HepG2 (cell line): ENCODE measurements around the gene CAGE1. TPM values are rescaled to one million over a fixed set of nuclear protein-coding genes. Genes with fewer than 3 reads are reported as not detected.

Source experiments
- BHLHE40 ChIP-seq: IDR thresholded peaks from 2 replicates; pipeline ENCODE4 v1.6.1; 2011; ENCODE audit warnings: low read length, improper control_type of control experiment
- CHCHD3 ChIP-seq: sonication (generic); formaldehyde crosslinking; IDR thresholded peaks from 2 replicates; pipeline ENCODE4 v1.8.0; 2022; ENCODE audit warnings: mild to moderate bottlenecking, missing genetic modification reagents, moderate library complexity
- DR1 ChIP-seq: sonication (generic); formaldehyde crosslinking; IDR thresholded peaks from 2 replicates; pipeline ENCODE4 v1.8.0; 2021; ENCODE audit warnings: mild to moderate bottlenecking, missing genetic modification reagents, inconsistent platforms
- ELF4 ChIP-seq: sonication (generic); formaldehyde crosslinking; IDR thresholded peaks from 2 replicates; pipeline ENCODE4 v1.5.0; 2020; ENCODE audit warnings: missing genetic modification reagents, mild to moderate bottlenecking, moderate library complexity, borderline replicate concordance
- ERF ChIP-seq: IDR thresholded peaks from 2 replicates; pipeline ENCODE4 v1.6.1; 2018; ENCODE audit warnings: missing biosample characterization, missing genetic modification reagents
- FOXA1 ChIP-seq, 2 experiments: fragments of 450-650 bp in 1 of 2; sonication (generic) in 1 of 2; formaldehyde crosslinking in 1 of 2; IDR thresholded peaks; 2 replicates each; pipeline versions ENCODE4 v1.4.0 to v1.6.1; 2016 to 2020; ENCODE audit warnings: missing genetic modification reagents in 1 of 2
- HDAC2 ChIP-seq: sonication (generic); formaldehyde crosslinking; IDR thresholded peaks from 2 replicates; pipeline ENCODE4 v1.4.0; 2020; ENCODE audit warnings: missing genetic modification reagents
- HES4 ChIP-seq: sonication (generic); formaldehyde crosslinking; IDR thresholded peaks from 2 replicates; pipeline ENCODE4 v1.9.0; 2021; ENCODE audit warnings: mild to moderate bottlenecking, missing genetic modification reagents, borderline replicate concordance
- KDM3A ChIP-seq: IDR thresholded peaks from 2 replicates; pipeline ENCODE4 v1.6.1; 2018; ENCODE audit warnings: low read depth, missing compliant biosample characterization
- KLF9 ChIP-seq: IDR thresholded peaks from 2 replicates; pipeline ENCODE4 v1.6.1; 2016; ENCODE audit warnings: low read depth
- NR1H2 ChIP-seq: sonication (generic); formaldehyde crosslinking; IDR thresholded peaks from 2 replicates; pipeline ENCODE4 v1.8.1; 2022; ENCODE audit warnings: low read depth, missing genetic modification reagents, borderline replicate concordance
- NR3C1 ChIP-seq: sonication (generic); formaldehyde crosslinking; IDR thresholded peaks from 2 replicates; pipeline ENCODE4 v1.4.0; 2020; ENCODE audit warnings: missing genetic modification reagents
- SKI ChIP-seq: fragments of 450-650 bp; IDR thresholded peaks from one replicate; pipeline ENCODE4 v1.6.1; 2018; ENCODE audit warnings: mild to moderate bottlenecking; ENCODE audit not compliant: partially characterized antibody
- SNRNP70 ChIP-seq: fragments of 200-400 bp; formaldehyde crosslinking; IDR thresholded peaks from 2 replicates; pipeline ENCODE4 v1.6.1; 2017; ENCODE audit warnings: mild to moderate bottlenecking, low read depth, low read length, moderate library complexity
- TAF15 ChIP-seq: fragments of 200-400 bp; formaldehyde crosslinking; IDR thresholded peaks from one replicate; pipeline ENCODE4 v1.6.1; 2018; ENCODE audit warnings: mild to moderate bottlenecking, low read depth, low read length; ENCODE audit not compliant: poor library complexity, severe bottlenecking
- THYN1 ChIP-seq: sonication (generic); formaldehyde crosslinking; IDR thresholded peaks from 2 replicates; pipeline ENCODE4 v1.8.1; 2023; ENCODE audit warnings: low read depth, mild to moderate bottlenecking, moderate library complexity, missing genetic modification reagents, borderline replicate concordance
- ZMYM4 ChIP-seq: sonication (generic); formaldehyde crosslinking; IDR thresholded peaks from 2 replicates; pipeline ENCODE4 v1.8.1; 2023; ENCODE audit warnings: mild to moderate bottlenecking, missing genetic modification reagents
- ZNF331 ChIP-seq: sonication (generic); formaldehyde crosslinking; IDR thresholded peaks from 2 replicates; pipeline ENCODE4 v1.4.0; 2020; ENCODE audit warnings: missing genetic modification reagents
- ZNF367 ChIP-seq: sonication (generic); formaldehyde crosslinking; IDR thresholded peaks from 2 replicates; pipeline ENCODE4 v1.4.0; 2020; ENCODE audit warnings: missing genetic modification reagents, borderline replicate concordance
- ZNF547 ChIP-seq: sonication (generic); formaldehyde crosslinking; IDR thresholded peaks from 2 replicates; pipeline ENCODE4 v1.5.1; 2020; ENCODE audit warnings: mild to moderate bottlenecking, missing genetic modification reagents
- ZNF816 ChIP-seq: sonication (generic); formaldehyde crosslinking; IDR thresholded peaks from 2 replicates; pipeline ENCODE4 v1.8.0; 2022; ENCODE audit warnings: missing genetic modification reagents, mild to moderate bottlenecking, borderline replicate concordance
- polyA plus RNA-seq, 8 experiments: library from polyadenylated mRNA; depleted of rRNA in 3 of 8; stranded (reverse) in 7 of 8; unstranded in 1 of 8; fragments of >200 nt; fragmentation: Illumina TruSeq in 4 of 8; extraction: Trizol in 4 of 8; gene quantifications; 2 replicates each; pipeline versions ENCODE4 v1.2.1 to v1.2.3, GENCODE V29; 2011 to 2016; ENCODE audit warnings: low read depth in 4 of 8, missing spikeins in 1 of 8, mixed read lengths in 1 of 8; ENCODE audit not compliant: insufficient read depth in 1 of 8
- total RNA-seq, 5 experiments: library from RNA; depleted of rRNA; stranded (reverse); fragments of >200 nt; fragmentation: Illumina TruSeq; extraction: Trizol; gene quantifications; 2 replicates each; pipeline ENCODE4 v1.2.3, GENCODE V29; 2016; ENCODE audit warnings: low read depth in 1 of 5
- TF ChIP-seq, protein P1 (sequence below): IDR thresholded peaks from 2 replicates; pipeline ENCODE4 v1.6.1; 2016; ENCODE audit warnings: low read depth, borderline replicate concordance
- TF ChIP-seq, protein P2 (sequence below): sonication (generic); formaldehyde crosslinking; IDR thresholded peaks from 2 replicates; pipeline ENCODE4 v1.9.0; 2022; ENCODE audit warnings: low read depth, missing genetic modification reagents
- TF ChIP-seq, protein P3 (sequence below): IDR thresholded peaks from 2 replicates; pipeline ENCODE4 v1.6.1; 2016
- TF ChIP-seq, protein P4 (sequence below): sonication (generic); formaldehyde crosslinking; IDR thresholded peaks from 2 replicates; pipeline ENCODE4 v1.8.1; 2023; ENCODE audit warnings: mild to moderate bottlenecking, moderate library complexity, missing genetic modification reagents

CAGE1 gene
- total and polyA plus RNA-seq, 2 of the 13 experiments (the other 11 are each of a cell fraction or from before 2014, with no cell fraction given): 0.03 to 0.15 TPM

DNA sequence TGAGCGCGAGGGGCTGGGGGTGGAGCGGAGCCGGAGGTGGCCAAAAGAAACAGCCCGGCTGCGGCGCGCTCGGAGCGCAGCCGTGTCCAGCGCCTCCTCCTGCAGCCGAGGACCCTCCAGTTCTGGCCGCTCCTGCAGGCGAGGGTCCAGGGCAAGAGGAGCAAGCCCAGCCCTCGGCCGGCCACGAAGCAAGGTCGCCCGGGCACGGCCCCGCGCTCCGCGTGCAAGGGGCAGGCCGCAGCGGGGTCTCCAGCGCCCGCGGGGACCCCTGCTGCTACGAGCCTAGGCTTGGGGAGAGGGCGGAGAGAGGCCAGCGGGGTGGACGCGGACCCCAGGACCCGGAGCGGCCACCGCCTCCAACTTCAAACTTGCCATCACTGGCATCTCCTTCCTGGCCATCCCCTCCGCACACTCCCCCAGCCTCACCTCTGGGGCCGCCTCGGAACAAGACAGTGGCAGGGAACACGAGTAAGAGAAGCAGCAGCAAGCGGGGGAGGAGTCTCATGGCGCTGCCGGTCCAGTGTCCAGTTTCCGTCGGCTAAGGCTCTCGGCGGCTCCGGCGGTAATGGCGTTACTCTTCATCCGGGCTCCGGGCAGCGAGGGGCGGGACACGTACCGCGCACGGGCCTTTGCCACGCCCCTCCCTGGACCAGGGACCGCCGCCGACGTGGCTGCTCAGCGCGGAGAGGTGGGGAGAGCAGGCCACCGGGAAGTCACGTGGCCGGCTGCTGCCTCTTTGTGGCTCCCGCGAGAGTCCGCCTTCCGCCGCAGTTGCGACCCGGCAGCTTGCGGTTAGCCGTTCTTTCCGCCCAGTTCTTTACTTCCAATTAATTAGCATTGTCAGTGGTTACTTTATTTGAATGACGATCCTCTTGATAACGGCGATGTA is 76.7 kb downstream of the CAGE1 start, which contains the start of gene SSR1 (continued):
- TF ChIP-seq HES4 (CRISPR knock-in tag) (peak; percentile 90), ZNF367 (CRISPR knock-in tag) (peak; percentile 90; the same call in 1 of the 2 replicates), TAF15 (no peak), NR1H2 (CRISPR knock-in tag) (peak; percentile 87; the same call in 1 of the 2 replicates), ZMYM4 (peak; percentile 98), ZNF816 (CRISPR knock-in tag) (0 out of 2 replicates have a peak, but pooled peaks have one; percentile 31), KLF9 (CRISPR knock-in tag) (peak; percentile 84; the same call in 1 of the 2 replicates), HDAC2 (CRISPR knock-in tag) (peak; percentile 73), BHLHE40 (peak; percentile 92), ERF (CRISPR knock-in tag) (peak; percentile 97), THYN1 (no peak), NR3C1 (CRISPR knock-in tag) (no peak), FOXA1 (IDR thresholded peaks at IDR 0.05) (no peak), FOXA1 (CRISPR knock-in tag; IDR thresholded peaks at IDR 0.05) (peak; percentile 9; the same call in 1 of the 2 replicates), SKI (peak; percentile 14), DR1 (CRISPR knock-in tag) (peak; percentile 92), ELF4 (CRISPR knock-in tag) (peak; percentile 20; the same call in 1 of the 2 replicates), ZNF547 (CRISPR knock-in tag) (peak; percentile 80), KDM3A (CRISPR knock-in tag) (peak; percentile 16), SNRNP70 (no peak), CHCHD3 (CRISPR knock-in tag) (peak; percentile 93), ZNF331 (peak; percentile 87)
- TF ChIP-seq, protein P1, sequence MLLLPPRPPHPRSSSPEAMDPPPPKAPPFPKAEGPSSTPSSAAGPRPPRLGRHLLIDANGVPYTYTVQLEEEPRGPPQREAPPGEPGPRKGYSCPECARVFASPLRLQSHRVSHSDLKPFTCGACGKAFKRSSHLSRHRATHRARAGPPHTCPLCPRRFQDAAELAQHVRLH (CRISPR knock-in tag): peak; percentile 98
- TF ChIP-seq, protein P2, sequence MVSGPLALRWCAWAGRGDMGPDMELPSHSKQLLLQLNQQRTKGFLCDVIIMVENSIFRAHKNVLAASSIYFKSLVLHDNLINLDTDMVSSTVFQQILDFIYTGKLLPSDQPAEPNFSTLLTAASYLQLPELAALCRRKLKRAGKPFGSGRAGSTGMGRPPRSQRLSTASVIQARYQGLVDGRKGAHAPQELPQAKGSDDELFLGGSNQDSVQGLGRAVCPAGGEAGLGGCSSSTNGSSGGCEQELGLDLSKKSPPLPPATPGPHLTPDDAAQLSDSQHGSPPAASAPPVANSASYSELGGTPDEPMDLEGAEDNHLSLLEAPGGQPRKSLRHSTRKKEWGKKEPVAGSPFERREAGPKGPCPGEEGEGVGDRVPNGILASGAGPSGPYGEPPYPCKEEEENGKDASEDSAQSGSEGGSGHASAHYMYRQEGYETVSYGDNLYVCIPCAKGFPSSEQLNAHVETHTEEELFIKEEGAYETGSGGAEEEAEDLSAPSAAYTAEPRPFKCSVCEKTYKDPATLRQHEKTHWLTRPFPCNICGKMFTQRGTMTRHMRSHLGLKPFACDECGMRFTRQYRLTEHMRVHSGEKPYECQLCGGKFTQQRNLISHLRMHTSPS: peak; percentile 51; the same call in 1 of the 2 replicates
- TF ChIP-seq, protein P3, sequence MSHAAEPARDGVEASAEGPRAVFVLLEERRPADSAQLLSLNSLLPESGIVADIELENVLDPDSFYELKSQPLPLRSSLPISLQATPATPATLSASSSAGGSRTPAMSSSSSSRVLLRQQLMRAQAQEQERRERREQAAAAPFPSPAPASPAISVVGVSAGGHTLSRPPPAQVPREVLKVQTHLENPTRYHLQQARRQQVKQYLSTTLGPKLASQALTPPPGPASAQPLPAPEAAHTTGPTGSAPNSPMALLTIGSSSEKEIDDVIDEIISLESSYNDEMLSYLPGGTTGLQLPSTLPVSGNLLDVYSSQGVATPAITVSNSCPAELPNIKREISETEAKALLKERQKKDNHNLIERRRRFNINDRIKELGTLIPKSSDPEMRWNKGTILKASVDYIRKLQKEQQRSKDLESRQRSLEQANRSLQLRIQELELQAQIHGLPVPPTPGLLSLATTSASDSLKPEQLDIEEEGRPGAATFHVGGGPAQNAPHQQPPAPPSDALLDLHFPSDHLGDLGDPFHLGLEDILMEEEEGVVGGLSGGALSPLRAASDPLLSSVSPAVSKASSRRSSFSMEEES (CRISPR knock-in tag): peak; percentile 97
- TF ChIP-seq, protein P4, sequence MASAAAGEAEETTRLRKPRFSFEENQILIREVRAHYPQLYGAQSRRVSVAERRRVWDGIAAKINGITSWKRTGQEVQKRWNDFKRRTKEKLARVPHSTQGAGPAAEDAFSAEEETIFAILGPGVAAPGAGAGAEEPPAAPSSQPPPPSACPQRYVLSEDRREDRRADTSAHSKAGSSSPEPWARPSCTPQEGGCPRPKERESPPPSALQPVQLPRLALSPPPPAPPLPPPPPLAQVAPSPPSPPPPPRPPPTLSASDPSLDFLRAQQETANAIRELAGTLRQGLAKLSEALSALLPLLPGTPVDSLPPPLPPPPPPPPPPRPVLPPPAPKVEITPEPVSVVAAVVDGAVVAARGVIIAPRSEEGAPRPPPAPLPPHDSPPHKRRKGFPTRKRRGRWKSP (CRISPR knock-in tag): peak; percentile 84; the same call in 1 of the 2 replicates
